Stimulated activated CD4-positive, alpha-beta T cell treated with anti-CD3 and anti-CD28 coated beads, Interleukin-1b, Interleukin-23, amount 100 ng/mL, for 48 hours (primary cell): ENCODE results near the gene PHACTR1.

Source experiments
- DNase-seq: peaks from one replicate; pipeline ENCODE4 v3.0.0-alpha.2; 2020

PHACTR1 gene

GRCh38 chr6:13080462-13081188 lies 364.1 kb downstream of the PHACTR1 start:
- DNase-seq = no peak

- DNase-seq = no peak
Measured at GRCh38 chr6:13081189-13081563, 364.6 kb downstream of the PHACTR1 start.

- DNase-seq = no peak
Measured at GRCh38 chr6:13089296-13089994, 372.9 kb downstream of the PHACTR1 start.

- no peak for DNase-seq
Measured at GRCh38 chr6:13091192-13091591, 374.6 kb downstream of the PHACTR1 start.

- DNase-seq = no peak
Measured at GRCh38 chr6:13094781-13095425, 378.3 kb downstream of the PHACTR1 start.

- no peak for DNase-seq
Measured at GRCh38 chr6:13096084-13096483, 379.5 kb downstream of the PHACTR1 start.

GRCh38 chr6:13097454-13097853 lies 380.9 kb downstream of the PHACTR1 start:
- DNase-seq = no peak

GRCh38 chr6:13098006-13098405 lies 381.4 kb downstream of the PHACTR1 start:
- no peak for DNase-seq

- no peak for DNase-seq
Measured at GRCh38 chr6:13098793-13099570, 382.4 kb downstream of the PHACTR1 start.

- no peak for DNase-seq
Measured at GRCh38 chr6:13099771-13100170, 383.2 kb downstream of the PHACTR1 start.

GRCh38 chr6:13101409-13101808 lies 384.8 kb downstream of the PHACTR1 start:
- no peak for DNase-seq

GRCh38 chr6:13101985-13102384 lies 385.4 kb downstream of the PHACTR1 start:
- DNase-seq = no peak

GRCh38 chr6:13103169-13103568 lies 386.6 kb downstream of the PHACTR1 start:
- no peak for DNase-seq

GRCh38 chr6:13105139-13105538 lies 388.6 kb downstream of the PHACTR1 start:
- DNase-seq = no peak

GRCh38 chr6:13112921-13113320 lies 396.4 kb downstream of the PHACTR1 start:
- no peak for DNase-seq

GRCh38 chr6:13113376-13113775 lies 396.8 kb downstream of the PHACTR1 start:
- DNase-seq = no peak

GRCh38 chr6:13113981-13114593 lies 397.5 kb downstream of the PHACTR1 start:
- no peak for DNase-seq

GRCh38 chr6:13116155-13116554 lies 399.6 kb downstream of the PHACTR1 start:
- DNase-seq = no peak

- no peak for DNase-seq
Measured at GRCh38 chr6:13117570-13117969, 401.0 kb downstream of the PHACTR1 start.

GRCh38 chr6:13119549-13119948 lies 403.0 kb downstream of the PHACTR1 start:
- no peak for DNase-seq

GRCh38 chr6:13120483-13121482 lies 404.2 kb downstream of the PHACTR1 start:
- no peak for DNase-seq

- no peak for DNase-seq
Measured at GRCh38 chr6:13124131-13124530, 407.6 kb downstream of the PHACTR1 start.
